ENCODE data around the gene UBE2J2.

- no peak for TF ChIP-seq EZH2 (IDR thresholded peaks at IDR 0.05; ENCODE audit: low read depth, unreplicated experiment)
- no peak for TF ChIP-seq CTCF (conservative IDR thresholded peaks at IDR 0.05; ENCODE audit: low read depth in 2 of 2)
- no peak for TF ChIP-seq REST (IDR thresholded peaks at IDR 0.05; ENCODE audit: unreplicated experiment)
- TF ChIP-seq EZH2phosphoT487 (IDR thresholded peaks at IDR 0.05; ENCODE audit: unreplicated experiment) = no peak
- TF ChIP-seq CREB1 (CRISPR knock-in tag; IDR thresholded peaks at IDR 0.05; ENCODE audit: low read depth) = no peak
- TF ChIP-seq POLR2AphosphoS5 (IDR thresholded peaks at IDR 0.05; ENCODE audit: low read depth) = no peak
- TF ChIP-seq ZNF114 (CRISPR knock-in tag; IDR thresholded peaks at IDR 0.05) = no peak
- no peak for TF ChIP-seq ETS1 (IDR thresholded peaks at IDR 0.05)
- no peak for TF ChIP-seq JUNB (IDR thresholded peaks at IDR 0.05; ENCODE audit: unreplicated experiment)
- TF ChIP-seq ZNF331 (CRISPR knock-in tag; IDR thresholded peaks at IDR 0.05; ENCODE audit: low read depth) = no peak
Observed at GRCh38 chr1:1281533-1282321, 8.1 kb upstream of the UBE2J2 start.

Data from GM23338 (cell line).